Glutamatergic neuron (in vitro differentiated cells): ENCODE results near the gene CAMK2A. TPM values are rescaled to one million over a fixed set of nuclear protein-coding genes. Genes with fewer than 3 reads are reported as not detected.
"Not testable (repeated sequence)": the region's sequence is repeated elsewhere in the genome, so short reads cannot be mapped to it uniquely, and the experiment has no call there.

Experiments
- DNase-seq: peaks from one replicate; pipeline ENCODE4 v3.0.0; 2022
- H3K27ac Mint-ChIP-seq: one replicate; pipeline ENCODE4 v1.8.0; 2020; ENCODE audit warnings: mild to moderate bottlenecking, mixed read lengths, inconsistent platforms; ENCODE audit not compliant: unreplicated experiment
- H3K27me3 Mint-ChIP-seq: one replicate; pipeline ENCODE4 v1.8.0; 2020; ENCODE audit warnings: mild to moderate bottlenecking, moderate library complexity, mixed read lengths, inconsistent platforms; ENCODE audit not compliant: unreplicated experiment
- H3K36me3 Mint-ChIP-seq: one replicate; pipeline ENCODE4 v1.8.0; 2020; ENCODE audit warnings: mild to moderate bottlenecking, mixed read lengths, inconsistent platforms; ENCODE audit not compliant: unreplicated experiment
- H3K4me1 Mint-ChIP-seq: one replicate; pipeline ENCODE4 v1.8.0; 2020; ENCODE audit warnings: mild to moderate bottlenecking, low read depth, mixed read lengths, inconsistent platforms; ENCODE audit not compliant: unreplicated experiment
- H3K4me3 Mint-ChIP-seq: one replicate; pipeline ENCODE4 v1.8.0; 2020; ENCODE audit warnings: mild to moderate bottlenecking, mixed read lengths, inconsistent platforms; ENCODE audit not compliant: unreplicated experiment
- H3K9me3 Mint-ChIP-seq: one replicate; pipeline ENCODE4 v1.8.0; 2020; ENCODE audit warnings: mild to moderate bottlenecking, moderate library complexity, mixed read lengths, inconsistent platforms; ENCODE audit not compliant: unreplicated experiment
- total RNA-seq: library from RNA; stranded (reverse); fragmentation: NEBNext Ultra II Directional; extraction: Animal tissue kit (Norgen Biotek cat#: 25700); gene quantifications from one replicate; pipeline ENCODE4 v1.2.1, GENCODE V29; 2021; ENCODE audit not compliant: unreplicated experiment
- TF ChIP-seq, protein P1 (sequence below): fragments of 200-600 bp; sonication (generic); IDR thresholded peaks from one replicate; pipeline ENCODE4 v1.5.0; 2021; ENCODE audit not compliant: partially characterized antibody, unreplicated experiment

CAMK2A gene
- total RNA-seq, 1 donor from 2014 or later: 1.1 TPM

GRCh38 chr5:150236981-150237754, 52.4 kb downstream of the CAMK2A start:
- Mint-ChIP-seq H3K4me1 (peaks cover 17% of the 10 kb centered on the region), H3K27me3 (peaks cover 7% of the 10 kb centered on the region), H3K9me3 (peaks cover 2% of the 10 kb centered on the region), H3K4me3 (no peak overlapping the region), H3K27ac (no peak overlapping the region), H3K36me3 (no peaks in the 10 kb centered on the region)
- TF ChIP-seq, protein P1, sequence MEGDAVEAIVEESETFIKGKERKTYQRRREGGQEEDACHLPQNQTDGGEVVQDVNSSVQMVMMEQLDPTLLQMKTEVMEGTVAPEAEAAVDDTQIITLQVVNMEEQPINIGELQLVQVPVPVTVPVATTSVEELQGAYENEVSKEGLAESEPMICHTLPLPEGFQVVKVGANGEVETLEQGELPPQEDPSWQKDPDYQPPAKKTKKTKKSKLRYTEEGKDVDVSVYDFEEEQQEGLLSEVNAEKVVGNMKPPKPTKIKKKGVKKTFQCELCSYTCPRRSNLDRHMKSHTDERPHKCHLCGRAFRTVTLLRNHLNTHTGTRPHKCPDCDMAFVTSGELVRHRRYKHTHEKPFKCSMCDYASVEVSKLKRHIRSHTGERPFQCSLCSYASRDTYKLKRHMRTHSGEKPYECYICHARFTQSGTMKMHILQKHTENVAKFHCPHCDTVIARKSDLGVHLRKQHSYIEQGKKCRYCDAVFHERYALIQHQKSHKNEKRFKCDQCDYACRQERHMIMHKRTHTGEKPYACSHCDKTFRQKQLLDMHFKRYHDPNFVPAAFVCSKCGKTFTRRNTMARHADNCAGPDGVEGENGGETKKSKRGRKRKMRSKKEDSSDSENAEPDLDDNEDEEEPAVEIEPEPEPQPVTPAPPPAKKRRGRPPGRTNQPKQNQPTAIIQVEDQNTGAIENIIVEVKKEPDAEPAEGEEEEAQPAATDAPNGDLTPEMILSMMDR: no peak
- no peak for DNase-seq

DNA sequence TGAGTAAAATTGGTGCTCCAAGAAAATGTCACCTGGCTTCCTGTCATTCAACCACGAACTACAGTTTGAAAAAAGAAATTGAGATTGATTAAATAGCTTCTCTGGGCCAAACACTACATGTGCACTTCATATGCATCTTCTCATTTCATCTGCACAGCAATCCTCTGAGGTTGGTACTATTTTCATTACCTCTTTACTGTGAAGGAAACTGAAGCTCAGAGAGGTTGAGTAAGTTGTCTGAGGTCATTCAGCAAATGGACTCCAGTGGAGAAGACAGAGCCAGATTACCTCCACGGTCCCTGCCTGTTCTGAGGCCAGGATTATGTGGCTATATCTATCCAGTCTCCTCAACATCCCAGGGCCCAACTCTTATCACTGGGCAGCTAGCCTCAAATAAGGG, 53.3 kb downstream of the CAMK2A start:
- peaks cover 2% of the 10 kb centered on the region for H3K9me3 Mint-ChIP-seq
- TF ChIP-seq, protein P1: no peak
- H3K27me3 Mint-ChIP-seq: peaks cover 7% of the 10 kb centered on the region
- no peak overlapping the region for H3K4me3 Mint-ChIP-seq
- no peak for DNase-seq
- peaks cover 17% of the 10 kb centered on the region for H3K4me1 Mint-ChIP-seq
- no peaks in the 10 kb centered on the region for H3K36me3 Mint-ChIP-seq
- no peak overlapping the region for H3K27ac Mint-ChIP-seq

- H3K27ac Mint-ChIP-seq: peak overlapping the region; percentile 28
- H3K36me3 Mint-ChIP-seq: no peaks in the 10 kb centered on the region
- TF ChIP-seq, protein P1: no peak
- H3K4me3 Mint-ChIP-seq: peak overlapping the region; percentile 56
- peaks cover 6% of the 10 kb centered on the region for H3K27me3 Mint-ChIP-seq
- DNase-seq: no peak
- peaks cover 2% of the 10 kb centered on the region for H3K9me3 Mint-ChIP-seq
- peaks cover 17% of the 10 kb centered on the region for H3K4me1 Mint-ChIP-seq
Observed at GRCh38 chr5:150235500-150235854, 54.1 kb downstream of the CAMK2A start.

GRCh38 chr5:150234576-150235499, 54.7 kb downstream of the CAMK2A start:
- Mint-ChIP-seq H3K27ac (peak overlapping the region; percentile 28), H3K4me3 (peak overlapping the region; percentile 56), H3K4me1 (peaks cover 17% of the 10 kb centered on the region), H3K36me3 (no peaks in the 10 kb centered on the region), H3K27me3 (peaks cover 5% of the 10 kb centered on the region), H3K9me3 (peaks cover 2% of the 10 kb centered on the region)
- TF ChIP-seq, protein P1: no peak
- DNase-seq: no peak

- H3K9me3 Mint-ChIP-seq, H3K27me3 Mint-ChIP-seq, H3K36me3 Mint-ChIP-seq, H3K27ac Mint-ChIP-seq, H3K4me3 Mint-ChIP-seq, DNase-seq: not testable (repeated sequence)
- H3K4me1 Mint-ChIP-seq: peaks cover 17% of the 10 kb centered on the region
Observed at GRCh38 chr5:150233706-150234105, 55.9 kb downstream of the CAMK2A start.
